Bronchial epithelial cell (primary cell): ENCODE results near the gene ATG9A. TPM values are rescaled to one million over a fixed set of nuclear protein-coding genes. Genes with fewer than 3 reads are reported as not detected.

Experiments used
- DNase-seq: peaks from one replicate; pipeline ENCODE4 v3.0.0-alpha.2; 2010; ENCODE audit warnings: low read depth
- FAIRE-seq: peaks from 2 replicates; lab custom pipeline; 2011; peaks lifted over from hg19 to GRCh38; lab: Jason Lieb, UNC
- H3K27me3 ChIP-seq: 2 replicates; pipeline ENCODE4 v1.5.1; 2011; ENCODE audit warnings: low read length; ENCODE audit not compliant: control insufficient read depth, insufficient read depth
- H3K36me3 ChIP-seq: 2 replicates; pipeline ENCODE4 v1.5.1; 2011; ENCODE audit warnings: low read length; ENCODE audit not compliant: control insufficient read depth, insufficient read depth
- H3K4me3 ChIP-seq: 2 replicates; pipeline ENCODE4 v1.5.1; 2011; ENCODE audit warnings: mild to moderate bottlenecking, low read depth, low read length, control low read depth
- total RNA-seq: library from RNA; depleted of rRNA; stranded (reverse); fragments of >200 nt; gene quantifications from 2 replicates; pipeline ENCODE4 v1.2.1, GENCODE V29; 2014
- TF ChIP-seq, protein P1 (sequence below): IDR thresholded peaks from 2 replicates; pipeline ENCODE4 v1.5.1; 2011; ENCODE audit warnings: mild to moderate bottlenecking, moderate library complexity, low read length, control low read depth, inconsistent platforms; ENCODE audit not compliant: insufficient read depth, severe bottlenecking

The ATG9A gene
- total RNA-seq, 1 donor from 2014 or later, result 26.3 TPM

- Histone ChIP-seq H3K4me3 (no peak overlapping the region), H3K27me3 (no peaks in the 10 kb centered on the region), H3K36me3 (no peaks in the 10 kb centered on the region)
- FAIRE-seq (no peak), DNase-seq (no peak)
- TF ChIP-seq, protein P1, sequence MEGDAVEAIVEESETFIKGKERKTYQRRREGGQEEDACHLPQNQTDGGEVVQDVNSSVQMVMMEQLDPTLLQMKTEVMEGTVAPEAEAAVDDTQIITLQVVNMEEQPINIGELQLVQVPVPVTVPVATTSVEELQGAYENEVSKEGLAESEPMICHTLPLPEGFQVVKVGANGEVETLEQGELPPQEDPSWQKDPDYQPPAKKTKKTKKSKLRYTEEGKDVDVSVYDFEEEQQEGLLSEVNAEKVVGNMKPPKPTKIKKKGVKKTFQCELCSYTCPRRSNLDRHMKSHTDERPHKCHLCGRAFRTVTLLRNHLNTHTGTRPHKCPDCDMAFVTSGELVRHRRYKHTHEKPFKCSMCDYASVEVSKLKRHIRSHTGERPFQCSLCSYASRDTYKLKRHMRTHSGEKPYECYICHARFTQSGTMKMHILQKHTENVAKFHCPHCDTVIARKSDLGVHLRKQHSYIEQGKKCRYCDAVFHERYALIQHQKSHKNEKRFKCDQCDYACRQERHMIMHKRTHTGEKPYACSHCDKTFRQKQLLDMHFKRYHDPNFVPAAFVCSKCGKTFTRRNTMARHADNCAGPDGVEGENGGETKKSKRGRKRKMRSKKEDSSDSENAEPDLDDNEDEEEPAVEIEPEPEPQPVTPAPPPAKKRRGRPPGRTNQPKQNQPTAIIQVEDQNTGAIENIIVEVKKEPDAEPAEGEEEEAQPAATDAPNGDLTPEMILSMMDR, result no peak
These were observed 29.8 kb downstream of the ATG9A start for GRCh38 chr2:219199470-219200211.

- Histone ChIP-seq H3K4me3 (no peak overlapping the region), H3K36me3 (no peaks in the 10 kb centered on the region), H3K27me3 (no peaks in the 10 kb centered on the region)
- DNase-seq (no peak), FAIRE-seq (no peak)
- TF ChIP-seq, protein P1, result no peak
These were observed 30.5 kb downstream of the ATG9A start for GRCh38 chr2:219198974-219199373.

DNA sequence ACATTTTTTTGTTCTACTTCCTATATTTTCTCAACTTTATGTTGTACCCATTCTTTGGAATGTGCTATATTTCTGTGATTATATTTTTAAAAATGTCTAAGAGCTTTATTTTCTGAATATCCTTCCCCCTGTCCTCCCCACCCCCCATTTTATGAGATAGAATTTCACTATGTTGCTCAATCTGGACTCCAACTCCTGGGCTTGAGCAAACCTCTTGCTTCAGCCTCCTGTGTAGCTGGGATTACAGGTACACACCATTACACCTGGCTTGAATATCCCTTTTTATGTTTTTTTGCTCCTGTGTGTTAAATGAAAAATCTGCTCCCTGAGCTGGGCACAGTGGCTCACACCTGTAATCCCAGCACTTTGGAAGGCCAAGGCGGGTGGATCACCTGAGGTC, 32.0 kb downstream of the ATG9A start:
- no peaks in the 10 kb centered on the region for H3K36me3 ChIP-seq
- DNase-seq (no peak), FAIRE-seq (no peak)
- no peak overlapping the region for H3K4me3 ChIP-seq
- H3K27me3 ChIP-seq, result no peaks in the 10 kb centered on the region
- TF ChIP-seq, protein P1, result no peak

GRCh38 chr2:219186754-219187456, 42.5 kb downstream of the ATG9A start:
- Histone ChIP-seq H3K27me3 (no peaks in the 10 kb centered on the region), H3K4me3 (no peak overlapping the region), H3K36me3 (peaks cover 16% of the 10 kb centered on the region)
- no peak for DNase-seq
- TF ChIP-seq, protein P1, result no peak
- no peak for FAIRE-seq

GRCh38 chr2:219184121-219184520, 45.3 kb downstream of the ATG9A start:
- TF ChIP-seq, protein P1, result no peak
- Histone ChIP-seq H3K27me3 (no peaks in the 10 kb centered on the region), H3K4me3 (no peak overlapping the region), H3K36me3 (peaks cover 30% of the 10 kb centered on the region)
- DNase-seq (no peak), FAIRE-seq (no peak)
